ENCODE data around the gene MLLT6.

DNA sequence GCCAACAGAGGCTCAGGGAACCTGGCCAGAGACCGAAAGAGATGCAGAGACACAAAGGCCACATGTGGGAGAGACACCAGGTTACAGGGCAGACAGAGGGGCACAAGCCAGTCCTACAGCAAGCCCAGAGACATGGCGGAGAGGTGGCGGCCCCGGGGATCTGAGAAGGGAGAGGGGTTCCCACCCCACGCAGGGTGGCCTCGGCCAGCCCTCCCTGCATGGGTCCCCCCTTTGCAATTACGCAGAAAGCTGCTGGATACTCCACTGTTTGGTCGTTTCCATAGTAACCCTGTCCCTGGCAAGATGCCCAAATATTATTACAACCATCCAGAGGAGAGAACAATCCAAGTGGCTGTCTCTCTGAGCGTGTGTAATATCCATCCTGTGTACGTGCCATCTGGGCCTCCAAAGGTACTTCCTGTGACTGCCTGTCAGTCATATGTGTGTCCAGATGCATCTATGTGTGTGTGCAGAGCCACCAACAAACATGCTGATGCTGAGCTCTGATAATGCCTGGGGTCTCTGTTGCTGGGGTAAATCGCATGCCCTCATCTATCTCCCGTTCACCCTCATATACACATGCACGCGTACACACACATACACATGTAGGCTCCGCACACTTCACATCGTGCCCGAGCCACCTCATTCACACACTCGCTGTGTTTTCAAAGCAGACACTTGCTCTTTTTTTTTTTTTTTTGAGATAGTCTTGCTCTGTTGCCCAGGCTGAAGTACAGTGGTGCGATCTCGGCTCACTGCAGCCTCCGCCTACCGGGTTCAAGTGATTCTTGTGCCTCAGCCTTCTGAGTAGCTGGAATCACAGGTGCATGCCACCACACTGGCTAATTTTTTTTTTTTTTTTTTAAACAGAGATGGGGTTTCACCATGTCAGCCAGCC, 37.6 kb downstream of the MLLT6 start:
- TF ChIP-seq EZH2 (optimal IDR thresholded peaks at IDR 0.05; ENCODE audit: low read depth, low read length): no peak
- TF ChIP-seq, protein P1, sequence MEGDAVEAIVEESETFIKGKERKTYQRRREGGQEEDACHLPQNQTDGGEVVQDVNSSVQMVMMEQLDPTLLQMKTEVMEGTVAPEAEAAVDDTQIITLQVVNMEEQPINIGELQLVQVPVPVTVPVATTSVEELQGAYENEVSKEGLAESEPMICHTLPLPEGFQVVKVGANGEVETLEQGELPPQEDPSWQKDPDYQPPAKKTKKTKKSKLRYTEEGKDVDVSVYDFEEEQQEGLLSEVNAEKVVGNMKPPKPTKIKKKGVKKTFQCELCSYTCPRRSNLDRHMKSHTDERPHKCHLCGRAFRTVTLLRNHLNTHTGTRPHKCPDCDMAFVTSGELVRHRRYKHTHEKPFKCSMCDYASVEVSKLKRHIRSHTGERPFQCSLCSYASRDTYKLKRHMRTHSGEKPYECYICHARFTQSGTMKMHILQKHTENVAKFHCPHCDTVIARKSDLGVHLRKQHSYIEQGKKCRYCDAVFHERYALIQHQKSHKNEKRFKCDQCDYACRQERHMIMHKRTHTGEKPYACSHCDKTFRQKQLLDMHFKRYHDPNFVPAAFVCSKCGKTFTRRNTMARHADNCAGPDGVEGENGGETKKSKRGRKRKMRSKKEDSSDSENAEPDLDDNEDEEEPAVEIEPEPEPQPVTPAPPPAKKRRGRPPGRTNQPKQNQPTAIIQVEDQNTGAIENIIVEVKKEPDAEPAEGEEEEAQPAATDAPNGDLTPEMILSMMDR (IDR thresholded peaks at IDR 0.05; ENCODE audit: low read length): no peak
